ENCODE measurements around the gene CPN2.

Gene CPN2

DNA sequence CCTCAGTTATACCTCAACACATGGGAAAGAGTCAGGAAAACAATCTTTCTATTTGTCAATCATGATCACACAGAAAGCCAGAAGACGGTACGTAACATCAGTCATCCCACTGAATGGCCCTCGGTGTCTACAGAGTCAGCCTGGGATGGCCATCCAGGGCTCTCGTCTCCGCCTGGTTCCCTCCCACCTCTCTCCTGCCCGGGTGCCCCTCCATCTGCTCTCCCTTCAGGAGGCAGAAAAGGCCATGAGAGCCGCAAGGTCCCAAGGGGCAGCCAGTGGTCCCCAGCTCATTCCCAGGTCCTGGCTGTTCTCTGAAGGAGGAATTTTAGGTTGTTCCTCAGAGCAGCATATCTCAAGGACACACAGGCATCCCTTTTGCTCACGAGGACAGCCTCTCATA, 22.8 kb upstream of the CPN2 start:
- no peaks in the 10 kb centered on the region for H3K36me3 ChIP-seq (ENCODE audit: insufficient read depth, low read length)
- peaks cover 18% of the 10 kb centered on the region for H3K4me1 ChIP-seq (ENCODE audit: insufficient read depth, low read length)
- H3K9ac ChIP-seq (ENCODE audit: low read depth, low read length): no peak overlapping the region
- no peaks in the 10 kb centered on the region for H3K9me3 ChIP-seq (ENCODE audit: control insufficient read depth, insufficient read depth, low read length)

- Histone ChIP-seq H3K9me3 (ENCODE audit: control insufficient read depth, insufficient read depth, low read length) (no peaks in the 10 kb centered on the region), H3K36me3 (ENCODE audit: insufficient read depth, low read length) (no peaks in the 10 kb centered on the region), H3K4me1 (ENCODE audit: insufficient read depth, low read length) (peaks cover 19% of the 10 kb centered on the region), H3K9ac (ENCODE audit: low read depth, low read length) (no peak overlapping the region)
These were observed 21.9 kb upstream of the CPN2 start for GRCh38 chr3:194373028-194373427.

- no peak overlapping the region for H3K9ac ChIP-seq (ENCODE audit: low read depth, low read length)
- peaks cover 13% of the 10 kb centered on the region for H3K4me1 ChIP-seq (ENCODE audit: insufficient read depth, low read length)
- H3K36me3 ChIP-seq (ENCODE audit: insufficient read depth, low read length): no peaks in the 10 kb centered on the region
- H3K9me3 ChIP-seq (ENCODE audit: control insufficient read depth, insufficient read depth, low read length): no peaks in the 10 kb centered on the region
These were observed 19.6 kb upstream of the CPN2 start for GRCh38 chr3:194370753-194371152.

- Histone ChIP-seq H3K4me1 (ENCODE audit: insufficient read depth, low read length) (peaks cover 6% of the 10 kb centered on the region), H3K36me3 (ENCODE audit: insufficient read depth, low read length) (no peaks in the 10 kb centered on the region), H3K9me3 (ENCODE audit: control insufficient read depth, insufficient read depth, low read length) (no peaks in the 10 kb centered on the region), H3K9ac (ENCODE audit: low read depth, low read length) (peak within 1 kb of the TSS; percentile 21; the same call in 1 of the 2 replicates)
These were observed 18.6 kb upstream of the CPN2 start, which contains the start of gene LRRC15 for GRCh38 chr3:194369522-194370279. TSS of gene LRRC15 (minus strand) at chr3:194369743. CDS start at chr3:194361043, 8,700 bp downstream.

- Histone ChIP-seq H3K36me3 (ENCODE audit: insufficient read depth, low read length) (no peaks in the 10 kb centered on the region), H3K9ac (ENCODE audit: low read depth, low read length) (no peak overlapping the region), H3K4me1 (ENCODE audit: insufficient read depth, low read length) (peaks cover 6% of the 10 kb centered on the region), H3K9me3 (ENCODE audit: control insufficient read depth, insufficient read depth, low read length) (no peaks in the 10 kb centered on the region)
These were observed 17.8 kb upstream of the CPN2 start for GRCh38 chr3:194368918-194369317.

- H3K36me3 ChIP-seq (ENCODE audit: insufficient read depth, low read length): no peaks in the 10 kb centered on the region
- peaks cover 6% of the 10 kb centered on the region for H3K4me1 ChIP-seq (ENCODE audit: insufficient read depth, low read length)
- no peak overlapping the region for H3K9ac ChIP-seq (ENCODE audit: low read depth, low read length)
- H3K9me3 ChIP-seq (ENCODE audit: control insufficient read depth, insufficient read depth, low read length): no peaks in the 10 kb centered on the region
These were observed 17.1 kb upstream of the CPN2 start for GRCh38 chr3:194367992-194368841.

DNA sequence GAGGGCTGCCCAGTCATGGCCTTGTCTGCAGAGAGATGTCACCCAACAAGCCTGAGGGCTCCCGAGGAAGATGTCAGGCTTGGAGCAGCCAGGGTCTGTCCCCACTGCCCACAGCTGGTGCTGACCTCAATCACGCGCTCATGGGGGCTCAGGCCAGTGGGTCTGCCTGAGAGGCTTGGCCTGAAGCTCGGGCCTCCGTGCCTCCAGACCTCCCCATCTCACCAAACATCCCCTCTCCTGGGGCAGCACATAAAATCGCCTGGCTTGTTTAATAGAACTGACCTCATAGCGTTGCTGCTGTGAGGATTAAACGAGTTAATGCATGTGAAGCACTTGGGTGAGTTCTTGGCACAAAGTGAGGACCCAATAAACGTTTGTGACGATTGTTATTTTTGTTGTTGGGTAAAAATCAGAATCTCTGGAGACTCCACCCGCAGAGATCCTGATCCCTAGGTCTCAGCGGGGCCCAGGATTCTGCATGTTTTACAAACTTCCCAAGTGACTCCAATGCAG, 14.9 kb upstream of the CPN2 start:
- H3K9ac ChIP-seq (ENCODE audit: low read depth, low read length): no peak overlapping the region

GRCh38 chr3:194365526-194365925, 14.4 kb upstream of the CPN2 start:
- H3K9ac ChIP-seq (ENCODE audit: low read depth, low read length): no peak overlapping the region
- peaks cover 6% of the 10 kb centered on the region for H3K4me1 ChIP-seq (ENCODE audit: insufficient read depth, low read length)
- H3K9me3 ChIP-seq (ENCODE audit: control insufficient read depth, insufficient read depth, low read length): no peaks in the 10 kb centered on the region
- H3K36me3 ChIP-seq (ENCODE audit: insufficient read depth, low read length): no peaks in the 10 kb centered on the region

More for the DNA sequence above, 14.9 kb upstream of the CPN2 start:
- H3K9me3 ChIP-seq (ENCODE audit: control insufficient read depth, insufficient read depth, low read length): no peaks in the 10 kb centered on the region
- H3K36me3 ChIP-seq (ENCODE audit: insufficient read depth, low read length): no peaks in the 10 kb centered on the region
- H3K4me1 ChIP-seq (ENCODE audit: insufficient read depth, low read length): peaks cover 6% of the 10 kb centered on the region

GRCh38 chr3:194364652-194365434, 13.7 kb upstream of the CPN2 start:
- no peak overlapping the region for H3K9ac ChIP-seq (ENCODE audit: low read depth, low read length)
- H3K36me3 ChIP-seq (ENCODE audit: insufficient read depth, low read length): no peaks in the 10 kb centered on the region
- no peaks in the 10 kb centered on the region for H3K9me3 ChIP-seq (ENCODE audit: control insufficient read depth, insufficient read depth, low read length)
- peaks cover 6% of the 10 kb centered on the region for H3K4me1 ChIP-seq (ENCODE audit: insufficient read depth, low read length)

GRCh38 chr3:194364314-194364651, 13.2 kb upstream of the CPN2 start:
- H3K9ac ChIP-seq (ENCODE audit: low read depth, low read length): no peak overlapping the region
- no peaks in the 10 kb centered on the region for H3K9me3 ChIP-seq (ENCODE audit: control insufficient read depth, insufficient read depth, low read length)
- no peaks in the 10 kb centered on the region for H3K36me3 ChIP-seq (ENCODE audit: insufficient read depth, low read length)
- H3K4me1 ChIP-seq (ENCODE audit: insufficient read depth, low read length): peaks cover 5% of the 10 kb centered on the region

DNA sequence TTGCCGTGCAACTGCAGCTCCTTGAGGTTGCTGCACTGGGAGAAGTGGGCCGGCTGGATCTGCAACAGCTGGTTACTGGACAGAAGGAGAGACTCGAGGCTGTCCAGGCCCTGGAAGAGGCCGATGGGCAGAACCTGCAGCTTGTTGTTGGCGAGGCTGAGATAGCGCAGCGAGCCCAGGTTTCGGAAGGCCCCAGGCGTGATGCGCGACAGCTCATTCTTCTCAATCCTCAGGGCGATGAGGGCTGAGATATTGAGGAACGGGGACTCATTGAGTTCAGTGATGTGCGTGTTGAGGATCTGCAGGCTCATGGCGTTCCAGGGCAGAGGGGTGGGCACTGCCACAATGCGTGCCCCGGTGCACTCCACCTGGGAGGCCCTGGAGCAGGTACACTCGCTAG, 9.4 kb upstream of the CPN2 start:
- no peaks in the 10 kb centered on the region for H3K9me3 ChIP-seq (ENCODE audit: control insufficient read depth, insufficient read depth, low read length)
- no peak overlapping the region for H3K9ac ChIP-seq (ENCODE audit: low read depth, low read length)
- no peaks in the 10 kb centered on the region for H3K36me3 ChIP-seq (ENCODE audit: insufficient read depth, low read length)
- H3K4me1 ChIP-seq (ENCODE audit: insufficient read depth, low read length): no peaks in the 10 kb centered on the region; the same call in 1 of the 2 replicates

DNA sequence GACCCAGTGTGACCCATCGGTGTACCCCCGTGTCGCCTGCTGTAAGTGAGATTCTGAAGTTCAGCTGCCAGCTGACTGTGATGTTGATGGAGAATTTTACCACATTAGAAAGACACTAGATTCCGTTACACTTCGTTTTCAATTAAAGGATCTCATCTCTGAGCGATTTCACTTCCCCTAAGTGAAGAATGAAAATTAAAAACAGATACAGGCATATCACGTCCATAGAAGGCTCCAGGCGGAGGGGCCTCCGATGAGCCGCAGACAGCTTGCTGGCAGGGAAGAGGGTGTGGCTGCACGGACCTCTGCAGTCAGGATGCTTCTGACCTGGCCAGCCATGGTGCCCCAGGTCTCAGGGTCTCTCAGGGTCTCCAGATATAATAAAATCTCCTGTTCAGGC, 6.6 kb upstream of the CPN2 start:
- H3K9me3 ChIP-seq (ENCODE audit: control insufficient read depth, insufficient read depth, low read length): no peaks in the 10 kb centered on the region
- no peak overlapping the region for H3K9ac ChIP-seq (ENCODE audit: low read depth, low read length)
- H3K36me3 ChIP-seq (ENCODE audit: insufficient read depth, low read length): no peaks in the 10 kb centered on the region
- no peaks in the 10 kb centered on the region for H3K4me1 ChIP-seq (ENCODE audit: insufficient read depth, low read length)

DNA sequence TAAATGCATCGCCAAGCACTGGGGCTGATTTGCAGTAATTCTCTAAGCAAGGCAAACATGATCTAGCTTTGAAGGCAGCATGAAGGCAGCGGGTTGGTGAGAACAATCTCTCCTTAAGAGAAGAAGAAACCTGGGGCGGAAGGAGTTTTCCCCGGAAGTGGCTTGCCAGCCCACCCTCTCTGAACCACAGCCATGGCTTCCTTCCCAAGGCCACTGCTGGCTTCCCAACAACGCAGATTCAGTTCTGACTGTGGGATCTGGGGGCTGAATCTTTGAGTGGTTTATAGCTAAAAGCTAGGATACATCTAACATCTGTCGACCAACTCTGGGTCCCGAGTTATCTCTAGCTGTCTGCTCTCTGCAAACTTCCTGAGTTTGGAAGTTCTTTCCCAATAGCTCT, 4.3 kb upstream of the CPN2 start:
- no peaks in the 10 kb centered on the region for H3K4me1 ChIP-seq (ENCODE audit: insufficient read depth, low read length)
- H3K9me3 ChIP-seq (ENCODE audit: control insufficient read depth, insufficient read depth, low read length): no peaks in the 10 kb centered on the region

GRCh38 chr3:194354315-194354714, 3.2 kb upstream of the CPN2 start:
- H3K4me1 ChIP-seq (ENCODE audit: insufficient read depth, low read length): no peaks in the 10 kb centered on the region

More for the DNA sequence above, 4.3 kb upstream of the CPN2 start:
- Histone ChIP-seq H3K9ac (ENCODE audit: low read depth, low read length) (no peak overlapping the region), H3K36me3 (ENCODE audit: insufficient read depth, low read length) (no peaks in the 10 kb centered on the region)

More at GRCh38 chr3:194354315-194354714, 3.2 kb upstream of the CPN2 start:
- Histone ChIP-seq H3K9ac (ENCODE audit: low read depth, low read length) (no peak overlapping the region), H3K9me3 (ENCODE audit: control insufficient read depth, insufficient read depth, low read length) (no peaks in the 10 kb centered on the region), H3K36me3 (ENCODE audit: insufficient read depth, low read length) (no peaks in the 10 kb centered on the region)

Data from ES-I3 (cell line).